HEK293T (cell line): ENCODE measurements around the gene CBLN4.

Source experiments
- ARNT ChIP-seq: fragments of 450-650 bp; IDR thresholded peaks from 2 replicates; pipeline ENCODE4 v1.6.1; 2017; ENCODE audit warnings: mild to moderate bottlenecking
- BHLHE40 ChIP-seq: fragments of 450-650 bp; IDR thresholded peaks from 2 replicates; pipeline ENCODE4 v1.6.1; 2016; ENCODE audit warnings: mild to moderate bottlenecking, moderate library complexity, borderline replicate concordance
- CTBP1 ChIP-seq: fragments of 450-650 bp; IDR thresholded peaks from 2 replicates; pipeline ENCODE4 v1.6.1; 2016; ENCODE audit warnings: borderline replicate concordance
- ELF4 ChIP-seq: fragments of 450-650 bp; IDR thresholded peaks from 2 replicates; pipeline ENCODE4 v1.6.1; 2017; ENCODE audit warnings: antibody characterized with exemption
- FOXA1 ChIP-seq: fragments of 450-650 bp; IDR thresholded peaks from 2 replicates; pipeline ENCODE4 v1.6.1; 2016; ENCODE audit warnings: mild to moderate bottlenecking
- FOXK2 ChIP-seq: fragments of 450-650 bp; IDR thresholded peaks from 2 replicates; pipeline ENCODE4 v1.6.1; 2016; ENCODE audit warnings: mild to moderate bottlenecking
- FOXM1 ChIP-seq: fragments of 450-650 bp; IDR thresholded peaks from 2 replicates; pipeline ENCODE4 v1.6.1; 2017; ENCODE audit warnings: mild to moderate bottlenecking, borderline replicate concordance
- HDGF ChIP-seq: fragments of 450-650 bp; IDR thresholded peaks from 2 replicates; pipeline ENCODE4 v1.6.1; 2017; ENCODE audit warnings: antibody characterized with exemption, borderline replicate concordance
- LEF1 ChIP-seq: fragments of 450-650 bp; IDR thresholded peaks from 2 replicates; pipeline ENCODE4 v1.6.1; 2017; ENCODE audit warnings: mild to moderate bottlenecking, borderline replicate concordance
- PKNOX1 ChIP-seq: fragments of 450-650 bp; IDR thresholded peaks from 2 replicates; pipeline ENCODE4 v1.6.1; 2016
- SP1 ChIP-seq: fragments of 450-650 bp; IDR thresholded peaks from 2 replicates; pipeline ENCODE4 v1.6.1; 2017
- SUZ12 ChIP-seq: fragments of 450-650 bp; IDR thresholded peaks from 2 replicates; pipeline ENCODE4 v1.6.1; 2016; ENCODE audit warnings: mild to moderate bottlenecking
- TARDBP ChIP-seq: fragments of 450-650 bp; IDR thresholded peaks from 2 replicates; pipeline ENCODE4 v1.6.1; 2016
- ZNF384 ChIP-seq: fragments of 450-650 bp; IDR thresholded peaks from 2 replicates; pipeline ENCODE4 v1.6.1; 2016

GRCh38 chr20:55978550-55978949 lies 26.8 kb downstream of the CBLN4 start:
- no peak for TF ChIP-seq ELF4
- TF ChIP-seq SP1 = no peak
- TF ChIP-seq FOXA1 = no peak
- TF ChIP-seq SUZ12 = no peak
- TF ChIP-seq HDGF = no peak
- no peak for TF ChIP-seq LEF1
- TF ChIP-seq FOXM1 = no peak
- TF ChIP-seq TARDBP = no peak
- TF ChIP-seq ZNF384 = no peak
- TF ChIP-seq PKNOX1 = no peak
- no peak for TF ChIP-seq ARNT
- TF ChIP-seq FOXK2 = no peak
- no peak for TF ChIP-seq CTBP1
- TF ChIP-seq BHLHE40 = no peak
